Muscle layer of duodenum (tissue), 2 donors: ENCODE results near the gene C14orf119.

ENCODE experiments used
- H3K27ac ChIP-seq: one replicate; pipeline ENCODE4 v1.7.0; 2013; ENCODE audit warnings: mild to moderate bottlenecking, low read length
- H3K27me3 ChIP-seq: one replicate; pipeline ENCODE4 v1.7.0; 2013; ENCODE audit warnings: low read depth, mild to moderate bottlenecking, control low read depth, low read length
- H3K36me3 ChIP-seq, 2 donors: one replicate each; pipeline ENCODE4 v1.7.0; 2013; ENCODE audit warnings: low read length in 2 of 2, control low read depth in 1 of 2, mild to moderate bottlenecking in 1 of 2; ENCODE audit not compliant: insufficient read depth in 2 of 2, control insufficient read depth in 1 of 2
- H3K4me1 ChIP-seq, 2 donors: one replicate each; pipeline ENCODE4 v1.7.0; 2013; ENCODE audit warnings: low read length in 2 of 2, mild to moderate bottlenecking in 2 of 2, control low read depth in 1 of 2, moderate library complexity in 1 of 2; ENCODE audit not compliant: insufficient read depth in 2 of 2, control insufficient read depth in 1 of 2
- H3K4me3 ChIP-seq, 2 donors: one replicate each; pipeline ENCODE4 v1.7.0; 2013; ENCODE audit warnings: low read length in 2 of 2, low read depth in 1 of 2, mild to moderate bottlenecking in 1 of 2
- H3K9me3 ChIP-seq, 2 donors: one replicate each; pipeline ENCODE4 v1.7.0; 2013; ENCODE audit warnings: low read length in 2 of 2, control low read depth in 1 of 2, mild to moderate bottlenecking in 1 of 2; ENCODE audit not compliant: control insufficient read depth in 1 of 2
- donor health status: healthy.

The C14orf119 gene

DNA sequence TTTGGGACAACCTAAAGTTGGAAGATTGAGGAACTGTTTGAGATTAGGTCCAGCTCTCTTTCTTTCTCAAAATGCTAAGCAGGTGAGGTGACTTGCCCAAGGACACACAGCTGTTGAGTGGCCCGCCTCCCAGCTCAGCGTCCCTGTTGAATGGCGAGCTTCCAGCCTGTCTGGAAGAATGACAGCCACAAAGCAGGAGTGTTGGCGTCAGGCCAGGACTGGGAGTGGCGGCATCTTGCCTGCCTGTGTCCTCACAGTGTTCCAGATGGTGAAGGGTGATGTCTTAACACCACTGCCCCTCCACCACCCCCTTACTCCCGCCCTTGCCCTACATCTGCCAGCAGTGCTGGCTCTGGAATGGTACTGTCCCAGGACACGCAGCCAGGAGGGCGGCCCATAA is 28.1 kb downstream of the C14orf119 start:
- H3K9me3 ChIP-seq: no peaks in the 10 kb centered on the region
- no peak overlapping the region for H3K27ac ChIP-seq
- no peak overlapping the region for H3K4me3 ChIP-seq
- peaks cover 3 to 9% of the 10 kb centered on the region in 2 donors for H3K36me3 ChIP-seq
- H3K27me3 ChIP-seq: no peaks in the 10 kb centered on the region
- peaks cover 2 to 7% of the 10 kb centered on the region in 2 donors for H3K4me1 ChIP-seq

DNA sequence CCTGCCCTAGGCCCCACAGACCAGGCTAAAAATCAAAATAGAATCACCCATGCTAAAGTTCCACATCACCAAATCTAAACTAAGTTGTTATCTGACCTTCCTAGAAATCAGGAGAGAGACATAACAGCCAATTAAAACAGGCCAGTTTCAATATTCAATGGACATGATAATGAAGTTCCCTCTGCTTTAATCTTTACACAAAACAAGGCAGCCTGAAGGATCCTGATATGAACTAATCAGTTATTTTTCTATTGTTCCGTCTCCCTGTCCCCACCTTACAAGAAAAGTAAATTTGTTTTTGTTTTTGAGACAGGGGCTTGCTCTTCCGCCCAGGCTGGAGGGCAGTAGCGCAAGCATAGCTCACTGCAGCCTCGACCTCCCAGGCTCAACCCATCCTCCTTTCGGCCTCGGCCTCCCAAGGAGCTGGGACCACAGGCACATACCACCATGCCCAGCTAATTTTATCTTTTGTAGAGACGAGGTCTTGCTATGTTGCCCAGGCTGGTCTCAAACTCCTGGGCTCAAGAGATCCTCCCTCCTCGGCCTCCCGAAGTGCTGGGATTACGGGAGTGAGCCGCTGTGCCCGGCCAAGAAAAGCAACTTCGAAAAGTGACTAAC is 29.1 kb downstream of the C14orf119 start:
- Histone ChIP-seq H3K4me3 (no peak overlapping the region), H3K27me3 (no peaks in the 10 kb centered on the region), H3K9me3 (no peaks in the 10 kb centered on the region), H3K27ac (no peak overlapping the region), H3K36me3 (peaks cover 4 to 16% of the 10 kb centered on the region in 2 donors), H3K4me1 (peaks cover 2 to 7% of the 10 kb centered on the region in 2 donors)

GRCh38 chr14:23125011-23125410 is 29.7 kb downstream of the C14orf119 start:
- Histone ChIP-seq H3K9me3 (no peaks in the 10 kb centered on the region), H3K4me3 (no peak overlapping the region), H3K27me3 (no peaks in the 10 kb centered on the region), H3K4me1 (peaks cover 2 to 7% of the 10 kb centered on the region in 2 donors), H3K36me3 (peaks cover 4 to 20% of the 10 kb centered on the region in 2 donors), H3K27ac (no peak overlapping the region)

- Histone ChIP-seq H3K4me1 (peaks cover 2 to 8% of the 10 kb centered on the region in 2 donors), H3K36me3 (peaks cover 4 to 22% of the 10 kb centered on the region in 2 donors), H3K27me3 (no peaks in the 10 kb centered on the region), H3K27ac (no peak overlapping the region), H3K4me3 (no peak overlapping the region), H3K9me3 (no peaks in the 10 kb centered on the region)
These were observed 30.7 kb downstream of the C14orf119 start for GRCh38 chr14:23125933-23126524.

DNA sequence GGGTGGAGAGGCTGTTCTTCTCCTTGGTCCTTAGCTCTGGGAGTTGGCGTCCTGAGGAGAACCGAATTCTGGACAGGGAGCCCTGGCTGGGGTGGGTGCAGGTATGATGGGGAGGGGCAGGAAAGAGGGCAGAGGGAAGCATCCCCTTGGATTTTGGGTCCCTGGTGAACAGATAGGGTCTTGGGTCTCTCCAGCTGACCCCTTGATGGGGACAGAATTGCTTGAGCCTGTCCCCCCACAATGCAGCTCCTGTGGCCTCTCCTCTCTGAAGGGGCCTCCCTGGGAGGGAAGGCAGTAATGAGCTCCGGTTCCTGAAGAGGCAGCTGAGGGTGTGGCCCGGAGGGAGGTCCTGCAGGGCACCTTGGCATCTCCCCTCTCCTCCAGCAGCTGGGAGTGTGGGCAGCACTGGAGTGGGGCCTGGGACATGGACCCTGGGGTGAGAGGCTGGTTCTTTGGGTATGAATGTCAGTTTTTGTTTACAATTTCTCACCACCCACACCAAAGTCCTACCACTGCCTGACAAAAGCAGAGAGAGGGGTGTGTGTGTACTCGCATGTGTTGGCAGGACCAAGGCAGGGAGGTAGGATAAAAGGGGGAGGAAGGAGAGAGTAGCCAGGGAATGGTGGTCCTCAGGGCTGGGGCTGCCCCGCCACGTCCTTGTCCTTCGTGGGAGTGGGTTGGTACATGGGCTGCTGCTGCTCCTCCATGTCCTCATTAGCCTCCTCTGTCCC is 31.4 kb downstream of the C14orf119 start:
- Histone ChIP-seq H3K36me3 (peaks cover 8 to 22% of the 10 kb centered on the region in 2 donors), H3K27ac (no peak overlapping the region), H3K4me1 (peaks cover 0 to 6% of the 10 kb centered on the region in 2 donors), H3K4me3 (no peak overlapping the region), H3K9me3 (no peaks in the 10 kb centered on the region), H3K27me3 (no peaks in the 10 kb centered on the region)

- Histone ChIP-seq H3K36me3 (peaks cover 8 to 24% of the 10 kb centered on the region in 2 donors), H3K27ac (no peak overlapping the region), H3K27me3 (no peaks in the 10 kb centered on the region), H3K4me3 (no peak overlapping the region), H3K9me3 (no peaks in the 10 kb centered on the region), H3K4me1 (peaks cover 0 to 6% of the 10 kb centered on the region in 2 donors)
These were observed 32.6 kb downstream of the C14orf119 start for GRCh38 chr14:23127861-23128260.

- Histone ChIP-seq H3K27ac (no peak overlapping the region), H3K36me3 (peaks cover 8 to 24% of the 10 kb centered on the region in 2 donors), H3K4me1 (peaks cover 0 to 6% of the 10 kb centered on the region in 2 donors), H3K9me3 (no peaks in the 10 kb centered on the region), H3K27me3 (no peaks in the 10 kb centered on the region), H3K4me3 (no peak overlapping the region)
These were observed 33.9 kb downstream of the C14orf119 start for GRCh38 chr14:23128969-23129758.

DNA sequence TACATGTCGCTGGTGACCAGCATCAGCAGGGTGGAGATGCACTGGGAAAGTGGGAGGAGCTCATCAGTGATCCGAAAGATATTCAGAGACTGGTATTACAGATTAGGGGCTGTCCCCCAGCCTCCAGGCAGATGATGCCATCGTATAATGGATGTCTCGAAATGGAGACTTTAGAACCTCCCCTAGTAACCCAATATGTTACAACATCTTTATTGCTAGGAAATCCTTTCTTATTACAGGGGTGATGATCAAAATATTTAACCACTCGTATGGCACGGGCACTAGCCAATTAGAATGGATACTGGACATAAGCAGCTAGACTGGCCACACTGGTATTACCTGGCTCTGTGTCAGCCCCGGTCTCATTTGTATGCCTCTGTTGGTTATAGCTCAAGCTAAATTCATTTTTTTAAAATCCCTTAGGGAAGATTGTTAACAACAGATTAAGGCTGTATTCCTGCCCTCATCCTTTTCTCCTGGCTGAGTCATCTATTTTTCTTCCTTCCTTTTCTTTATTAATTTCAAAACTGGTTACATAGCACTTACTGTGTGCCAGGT is 34.5 kb downstream of the C14orf119 start:
- peaks cover 8 to 24% of the 10 kb centered on the region in 2 donors for H3K36me3 ChIP-seq
- H3K4me1 ChIP-seq: peaks cover 0 to 6% of the 10 kb centered on the region in 2 donors
- no peak overlapping the region for H3K27ac ChIP-seq
- H3K4me3 ChIP-seq: no peak overlapping the region
- H3K27me3 ChIP-seq: no peaks in the 10 kb centered on the region
- no peaks in the 10 kb centered on the region for H3K9me3 ChIP-seq

GRCh38 chr14:23130871-23131270 is 35.6 kb downstream of the C14orf119 start:
- H3K9me3 ChIP-seq: no peaks in the 10 kb centered on the region
- H3K4me3 ChIP-seq: no peak overlapping the region
- H3K27ac ChIP-seq: no peak overlapping the region
- peaks cover 0 to 6% of the 10 kb centered on the region in 2 donors for H3K4me1 ChIP-seq
- H3K36me3 ChIP-seq: peaks cover 8 to 24% of the 10 kb centered on the region in 2 donors
- H3K27me3 ChIP-seq: no peaks in the 10 kb centered on the region

GRCh38 chr14:23131482-23131881 is 36.2 kb downstream of the C14orf119 start:
- no peak overlapping the region for H3K27ac ChIP-seq
- H3K36me3 ChIP-seq: peaks cover 11 to 24% of the 10 kb centered on the region in 2 donors
- H3K4me1 ChIP-seq: peaks cover 0 to 6% of the 10 kb centered on the region in 2 donors
- no peak overlapping the region for H3K4me3 ChIP-seq
- no peaks in the 10 kb centered on the region for H3K27me3 ChIP-seq
- H3K9me3 ChIP-seq: no peaks in the 10 kb centered on the region
